Smooth muscle cell (in vitro differentiated cells): Measurements from ENCODE around the gene PEPD. TPM values are rescaled to one million over a fixed set of nuclear protein-coding genes. Genes with fewer than 3 reads are reported as not detected.

Source experiments
- DNase-seq: peaks from one replicate; lab custom pipeline; 2025; ENCODE audit not compliant: unreplicated experiment; lab: John Stamatoyannopoulos, UW
- H2AFZ ChIP-seq: fragments of 200-600 bp; sonication (generic); 2 replicates; pipeline ENCODE4 v1.6.0; 2016; ENCODE audit warnings: antibody characterized with exemption, low read depth, mild to moderate bottlenecking
- H3F3A ChIP-seq: fragments of 200-600 bp; sonication (generic); 2 replicates; pipeline ENCODE4 v1.6.0; 2017; ENCODE audit warnings: antibody characterized with exemption, low read depth
- H3K27ac ChIP-seq: fragments of 200-600 bp; sonication (generic); 2 replicates; pipeline ENCODE4 v1.5.1; 2016; ENCODE audit warnings: low read depth, mild to moderate bottlenecking
- H3K27me3 ChIP-seq: fragments of 200-600 bp; sonication (generic); 2 replicates; pipeline ENCODE4 v1.6.1; 2016; ENCODE audit warnings: low read depth, mild to moderate bottlenecking
- H3K36me3 ChIP-seq: fragments of 200-600 bp; sonication (generic); 2 replicates; pipeline ENCODE4 v1.5.1; 2016; ENCODE audit warnings: low read depth
- H3K4me1 ChIP-seq: fragments of 200-600 bp; sonication (generic); 2 replicates; pipeline ENCODE4 v1.5.1; 2016; ENCODE audit warnings: low read depth
- H3K4me2 ChIP-seq: fragments of 200-600 bp; sonication (generic); 2 replicates; pipeline ENCODE4 v1.6.0; 2016; ENCODE audit warnings: mild to moderate bottlenecking
- H3K4me3 ChIP-seq: fragments of 200-600 bp; sonication (generic); 2 replicates; pipeline ENCODE4 v1.5.1; 2016; ENCODE audit warnings: mild to moderate bottlenecking
- H3K79me2 ChIP-seq: fragments of 200-600 bp; sonication (generic); 2 replicates; pipeline ENCODE4 v1.6.0; 2016; ENCODE audit warnings: low read depth, mild to moderate bottlenecking
- H3K9ac ChIP-seq: fragments of 200-600 bp; sonication (generic); 2 replicates; pipeline ENCODE4 v1.6.0; 2016; ENCODE audit warnings: low read depth
- H3K9me3 ChIP-seq: fragments of 200-600 bp; sonication (generic); replicated peaks from 2 replicates; pipeline ENCODE4 v1.5.1; 2016; ENCODE audit warnings: low read depth
- H4K20me1 ChIP-seq: fragments of 200-600 bp; sonication (generic); 2 replicates; pipeline ENCODE4 v1.6.0; 2016; ENCODE audit warnings: low read depth
- CTCF ChIP-seq: fragments of 200-600 bp; sonication (generic); IDR thresholded peaks from 2 replicates; pipeline ENCODE4 v1.5.1; 2017; ENCODE audit warnings: borderline replicate concordance, mild to moderate bottlenecking, antibody characterized with exemption; ENCODE audit not compliant: insufficient read depth, poor library complexity, severe bottlenecking
- WGBS: methylation state at CpG from one replicate; pipeline ENCODE4 v1.1.7; 2016; ENCODE audit warnings: low lambda C conversion rate; 5-methylcytosine and 5-hydroxymethylcytosine counted together
- polyA plus RNA-seq: library from polyadenylated mRNA; unstranded; fragments of >200 nt; fragmentation: Nextera tagmentation; extraction: Ambion mirVana; gene quantifications from 2 replicates; pipeline ENCODE4 v1.2.1, GENCODE V29; 2016
- total RNA-seq: library from RNA; depleted of rRNA; stranded (reverse); fragments of >200 nt; gene quantifications from 2 replicates; pipeline ENCODE4 v1.2.3, GENCODE V29; 2014

Gene PEPD
- total and polyA plus RNA-seq, 2 experiments from 2014 or later: 57.2 to 70.4 TPM

- Histone ChIP-seq H3K27ac (no peak overlapping the region), H4K20me1 (peaks cover 51% of the 10 kb centered on the region), H3K4me3 (no peak overlapping the region), H2AFZ (no peak overlapping the region), H3K9me3 (no peaks in the 10 kb centered on the region), H3F3A (no peaks in the 10 kb centered on the region), H3K4me2 (no peak overlapping the region), H3K27me3 (no peaks in the 10 kb centered on the region), H3K36me3 (no peaks in the 10 kb centered on the region), H3K79me2 (no peaks in the 10 kb centered on the region), H3K4me1 (no peaks in the 10 kb centered on the region), H3K9ac (no peak overlapping the region)
- 96% methylated on average over 9 of the region's 9 CpGs for WGBS
- TF ChIP-seq CTCF: no peak
- DNase-seq: no peak
Observed at GRCh38 chr19:33513424-33513823, 8.2 kb downstream of the PEPD start.

- Histone ChIP-seq H2AFZ (no peak overlapping the region), H3K4me1 (no peaks in the 10 kb centered on the region), H3K9me3 (no peaks in the 10 kb centered on the region), H3F3A (no peaks in the 10 kb centered on the region), H3K79me2 (no peaks in the 10 kb centered on the region), H3K4me3 (no peak overlapping the region), H3K9ac (no peak overlapping the region), H4K20me1 (peaks cover 54% of the 10 kb centered on the region), H3K36me3 (no peaks in the 10 kb centered on the region), H3K27me3 (no peaks in the 10 kb centered on the region), H3K27ac (no peak overlapping the region), H3K4me2 (no peak overlapping the region)
- DNase-seq: no peak
- WGBS: 94% methylated on average over 15 of the region's 23 CpGs
- TF ChIP-seq CTCF: no peak
Observed at GRCh38 chr19:33512580-33513137, 8.9 kb downstream of the PEPD start.

- Histone ChIP-seq H3K4me3 (no peak overlapping the region), H3K79me2 (no peaks in the 10 kb centered on the region), H3K27ac (no peak overlapping the region), H3K4me2 (no peak overlapping the region), H4K20me1 (peaks cover 59% of the 10 kb centered on the region), H3K9me3 (no peaks in the 10 kb centered on the region), H3K36me3 (no peaks in the 10 kb centered on the region), H2AFZ (no peak overlapping the region), H3F3A (no peaks in the 10 kb centered on the region), H3K27me3 (no peaks in the 10 kb centered on the region), H3K9ac (no peak overlapping the region), H3K4me1 (no peaks in the 10 kb centered on the region)
- no peak for DNase-seq
- no peak for TF ChIP-seq CTCF
- WGBS: 95% methylated on average over 3 of the region's 3 CpGs
Observed at GRCh38 chr19:33512021-33512420, 9.6 kb downstream of the PEPD start.

GRCh38 chr19:33511346-33511745, 10.2 kb downstream of the PEPD start:
- H3K9me3 ChIP-seq: no peaks in the 10 kb centered on the region
- no peak overlapping the region for H3K4me3 ChIP-seq
- H3K27me3 ChIP-seq: no peaks in the 10 kb centered on the region
- H2AFZ ChIP-seq: no peak overlapping the region
- no peak overlapping the region for H3K9ac ChIP-seq
- no peaks in the 10 kb centered on the region for H3K79me2 ChIP-seq
- no peak for TF ChIP-seq CTCF
- no peak for DNase-seq
- H3K27ac ChIP-seq: no peak overlapping the region
- no peak overlapping the region for H3K4me2 ChIP-seq
- peaks cover 58% of the 10 kb centered on the region for H4K20me1 ChIP-seq
- H3K4me1 ChIP-seq: no peaks in the 10 kb centered on the region
- no peaks in the 10 kb centered on the region for H3K36me3 ChIP-seq
- H3F3A ChIP-seq: no peaks in the 10 kb centered on the region
- 90% methylated on average over 13 of the region's 13 CpGs for WGBS
